ENCODE results near the gene SMCHD1.

DNA sequence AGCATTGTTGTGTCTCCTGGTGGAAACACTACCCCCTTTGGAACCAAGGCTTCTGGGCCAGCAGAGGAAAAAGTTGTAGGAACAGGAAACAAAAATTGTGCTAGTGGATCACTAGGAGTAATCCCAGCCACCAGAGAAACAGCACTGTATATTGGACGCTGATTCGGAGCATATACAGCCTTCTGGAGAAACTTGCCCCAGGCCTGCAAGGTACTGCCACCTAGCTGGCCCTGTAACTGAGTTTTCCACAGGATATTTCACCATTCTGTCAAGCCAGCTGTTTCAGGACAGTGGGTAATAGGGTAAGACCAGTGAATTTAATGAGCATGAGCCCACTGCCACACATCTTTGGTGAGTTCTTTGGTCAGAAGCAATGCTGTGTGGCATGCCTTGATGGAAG is 166.2 kb downstream of the SMCHD1 start:
- TF ChIP-seq, protein P1, sequence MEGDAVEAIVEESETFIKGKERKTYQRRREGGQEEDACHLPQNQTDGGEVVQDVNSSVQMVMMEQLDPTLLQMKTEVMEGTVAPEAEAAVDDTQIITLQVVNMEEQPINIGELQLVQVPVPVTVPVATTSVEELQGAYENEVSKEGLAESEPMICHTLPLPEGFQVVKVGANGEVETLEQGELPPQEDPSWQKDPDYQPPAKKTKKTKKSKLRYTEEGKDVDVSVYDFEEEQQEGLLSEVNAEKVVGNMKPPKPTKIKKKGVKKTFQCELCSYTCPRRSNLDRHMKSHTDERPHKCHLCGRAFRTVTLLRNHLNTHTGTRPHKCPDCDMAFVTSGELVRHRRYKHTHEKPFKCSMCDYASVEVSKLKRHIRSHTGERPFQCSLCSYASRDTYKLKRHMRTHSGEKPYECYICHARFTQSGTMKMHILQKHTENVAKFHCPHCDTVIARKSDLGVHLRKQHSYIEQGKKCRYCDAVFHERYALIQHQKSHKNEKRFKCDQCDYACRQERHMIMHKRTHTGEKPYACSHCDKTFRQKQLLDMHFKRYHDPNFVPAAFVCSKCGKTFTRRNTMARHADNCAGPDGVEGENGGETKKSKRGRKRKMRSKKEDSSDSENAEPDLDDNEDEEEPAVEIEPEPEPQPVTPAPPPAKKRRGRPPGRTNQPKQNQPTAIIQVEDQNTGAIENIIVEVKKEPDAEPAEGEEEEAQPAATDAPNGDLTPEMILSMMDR (IDR thresholded peaks at IDR 0.05): no peak
- no peak for TF ChIP-seq POLR2AphosphoS5 (IDR thresholded peaks at IDR 0.05)
